Colonic mucosa (tissue), 4 donors: Measurements from ENCODE around the gene CEP41. TPM values are rescaled to one million over a fixed set of nuclear protein-coding genes. Genes with fewer than 3 reads are reported as not detected.

Experiments
- DNase-seq: peaks from one replicate; pipeline ENCODE4 v3.0.0-alpha.2; 2020
- H3K27ac ChIP-seq: fragments of 200-600 bp; one replicate; pipeline ENCODE4 v1.8.0; 2021
- H3K27me3 ChIP-seq: fragments of 200-600 bp; one replicate; pipeline ENCODE4 v1.8.0; 2021
- H3K36me3 ChIP-seq: fragments of 200-600 bp; one replicate; pipeline ENCODE4 v1.8.0; 2021
- H3K4me1 ChIP-seq: fragments of 200-600 bp; one replicate; pipeline ENCODE4 v1.8.0; 2021; ENCODE audit warnings: mild to moderate bottlenecking
- H3K4me3 ChIP-seq: fragments of 200-600 bp; one replicate; pipeline ENCODE4 v1.8.0; 2021
- H3K9ac ChIP-seq, 2 donors: one replicate each; pipeline ENCODE4 v1.7.0; 2013; ENCODE audit warnings: control low read depth in 2 of 2, low read depth in 2 of 2, low read length in 2 of 2
- H3K9me3 ChIP-seq: fragments of 200-600 bp; one replicate; pipeline ENCODE4 v1.8.0; 2021
- intact Hi-C: fragments of 100-400 bp; cut with DNase I; formaldehyde crosslinking; loops from one replicate; pipeline ENCODE4 v1.14.1; 2022
- total RNA-seq, 2 donors: library from RNA; stranded (reverse); fragmentation: NEBNext Ultra II Directional in 1 of 2; extraction: Animal tissue kit (Norgen Biotek cat#: 25700) in 1 of 2; gene quantifications; one replicate each; pipeline ENCODE4 v1.2.1, GENCODE V29; 2021
- TF ChIP-seq, protein P1 (sequence below): fragments of 200-600 bp; IDR thresholded peaks from one replicate; pipeline ENCODE4 v1.8.0; 2022; ENCODE audit warnings: antibody characterized with exemption, mild to moderate bottlenecking
- donor health status: healthy.
- donor health status: DM: no; HTN: no; CAD: no.
- donor health status: DM: no; HTN: no; CAD: no.

CEP41 gene
- total RNA-seq, 2 donors from 2014 or later, result 6.9 to 13.6 TPM

DNA sequence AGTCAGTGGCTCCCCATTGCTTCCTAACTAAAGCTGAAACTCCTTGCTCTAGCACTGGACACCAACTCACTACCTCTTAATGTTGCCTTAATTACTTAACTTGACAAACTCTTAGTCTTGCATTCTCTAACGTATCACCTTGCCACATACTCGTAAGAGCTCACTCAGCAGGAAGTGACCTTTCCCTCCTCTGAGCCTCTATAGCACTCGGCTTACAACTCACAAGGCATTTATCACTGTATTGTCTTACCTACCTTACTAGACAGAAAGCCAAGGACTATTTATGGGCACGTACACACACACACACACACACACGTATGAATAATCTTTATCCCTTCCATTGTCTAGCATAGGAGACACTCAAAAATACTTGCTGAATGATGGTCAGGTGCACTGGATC lies 21.2 kb downstream of the CEP41 start:
- intact Hi-C loops, result no loop called here
- H3K9me3 ChIP-seq, result no peaks in the 10 kb centered on the region
- no peak overlapping the region for H3K4me3 ChIP-seq
- H3K9ac ChIP-seq, result no peak overlapping the region
- H3K27me3 ChIP-seq, result no peaks in the 10 kb centered on the region
- no peaks in the 10 kb centered on the region for H3K36me3 ChIP-seq
- H3K27ac ChIP-seq, result no peak overlapping the region
- TF ChIP-seq, protein P1, sequence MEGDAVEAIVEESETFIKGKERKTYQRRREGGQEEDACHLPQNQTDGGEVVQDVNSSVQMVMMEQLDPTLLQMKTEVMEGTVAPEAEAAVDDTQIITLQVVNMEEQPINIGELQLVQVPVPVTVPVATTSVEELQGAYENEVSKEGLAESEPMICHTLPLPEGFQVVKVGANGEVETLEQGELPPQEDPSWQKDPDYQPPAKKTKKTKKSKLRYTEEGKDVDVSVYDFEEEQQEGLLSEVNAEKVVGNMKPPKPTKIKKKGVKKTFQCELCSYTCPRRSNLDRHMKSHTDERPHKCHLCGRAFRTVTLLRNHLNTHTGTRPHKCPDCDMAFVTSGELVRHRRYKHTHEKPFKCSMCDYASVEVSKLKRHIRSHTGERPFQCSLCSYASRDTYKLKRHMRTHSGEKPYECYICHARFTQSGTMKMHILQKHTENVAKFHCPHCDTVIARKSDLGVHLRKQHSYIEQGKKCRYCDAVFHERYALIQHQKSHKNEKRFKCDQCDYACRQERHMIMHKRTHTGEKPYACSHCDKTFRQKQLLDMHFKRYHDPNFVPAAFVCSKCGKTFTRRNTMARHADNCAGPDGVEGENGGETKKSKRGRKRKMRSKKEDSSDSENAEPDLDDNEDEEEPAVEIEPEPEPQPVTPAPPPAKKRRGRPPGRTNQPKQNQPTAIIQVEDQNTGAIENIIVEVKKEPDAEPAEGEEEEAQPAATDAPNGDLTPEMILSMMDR, result no peak
- no peak for DNase-seq
- H3K4me1 ChIP-seq, result no peaks in the 10 kb centered on the region

DNA sequence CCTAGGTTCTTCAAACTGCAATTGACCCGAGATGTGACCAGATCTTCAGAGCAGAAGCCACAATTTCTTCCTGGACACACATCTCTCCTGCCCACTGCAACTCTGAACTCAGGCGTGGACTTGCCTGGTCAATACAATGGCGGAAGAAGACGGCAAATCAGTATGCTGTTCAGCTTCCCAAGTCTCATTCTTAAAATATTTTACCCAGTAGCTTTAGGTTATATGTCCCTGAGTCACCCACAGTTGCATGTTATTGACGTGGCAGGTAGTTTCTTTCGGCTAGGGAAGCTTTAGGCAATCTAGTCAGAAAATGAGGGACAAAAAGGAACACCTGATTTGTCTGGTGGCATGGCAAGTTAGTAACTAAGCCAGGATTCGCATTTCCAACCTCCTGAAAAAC lies 22.5 kb downstream of the CEP41 start:
- no peak overlapping the region for H3K9ac ChIP-seq

DNA sequence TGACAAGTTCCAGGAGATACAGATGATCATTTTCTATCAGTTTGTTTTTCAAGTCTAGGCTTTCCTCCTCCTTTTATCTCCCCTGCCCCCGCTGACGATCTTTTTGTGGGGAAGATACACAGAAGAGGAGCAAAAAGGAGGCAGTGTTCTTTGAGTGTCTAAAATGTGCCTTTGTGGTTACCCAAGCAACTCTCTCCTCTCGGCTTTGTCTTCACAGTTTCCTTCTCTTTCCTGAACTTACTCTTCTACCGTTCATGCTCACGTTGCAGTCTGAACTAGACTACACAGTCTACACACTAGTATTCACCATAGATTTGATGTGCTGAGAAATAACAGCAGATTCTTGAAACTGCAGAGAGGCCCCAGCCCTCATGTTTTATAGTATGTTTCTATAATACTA lies 23.6 kb downstream of the CEP41 start:
- no peaks in the 10 kb centered on the region for H3K27me3 ChIP-seq
- no peak overlapping the region for H3K4me3 ChIP-seq
- intact Hi-C loops, result no loop called here
- no peaks in the 10 kb centered on the region for H3K9me3 ChIP-seq
- H3K4me1 ChIP-seq, result no peaks in the 10 kb centered on the region
- TF ChIP-seq, protein P1, result no peak
- H3K9ac ChIP-seq, result no peak overlapping the region
- H3K27ac ChIP-seq, result no peak overlapping the region
- DNase-seq, result no peak
- no peaks in the 10 kb centered on the region for H3K36me3 ChIP-seq

More for the DNA sequence above, 22.5 kb downstream of the CEP41 start:
- Histone ChIP-seq H3K27ac (no peak overlapping the region), H3K27me3 (no peaks in the 10 kb centered on the region), H3K4me1 (no peaks in the 10 kb centered on the region), H3K4me3 (no peak overlapping the region), H3K36me3 (no peaks in the 10 kb centered on the region), H3K9me3 (no peaks in the 10 kb centered on the region)
- intact Hi-C loops, result no loop called here
- no peak for DNase-seq
- TF ChIP-seq, protein P1, result no peak

DNA sequence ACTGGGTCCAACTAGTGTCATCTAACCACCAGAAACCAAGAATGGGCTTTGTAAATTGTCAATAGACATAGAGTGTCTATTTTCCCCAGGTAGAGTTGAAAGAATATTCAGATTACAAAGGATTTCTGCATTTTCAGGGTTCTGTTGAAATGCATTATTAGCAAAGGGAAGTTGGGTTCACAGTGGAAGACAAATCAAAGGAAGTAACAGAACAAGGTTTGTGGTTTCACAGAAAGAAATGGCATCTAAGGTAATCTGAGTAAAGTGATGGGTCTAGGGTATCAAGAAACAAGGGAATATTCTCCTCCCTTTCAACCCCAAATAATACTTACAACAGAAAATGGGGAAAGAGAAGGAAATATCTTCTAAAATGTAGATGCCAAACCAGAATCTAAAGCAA lies 25.8 kb downstream of the CEP41 start:
- H3K4me3 ChIP-seq, result no peak overlapping the region
- intact Hi-C loops, result no loop called here
- no peak overlapping the region for H3K9ac ChIP-seq
- DNase-seq, result no peak
- H3K9me3 ChIP-seq, result no peaks in the 10 kb centered on the region
- TF ChIP-seq, protein P1, result no peak
- no peak overlapping the region for H3K27ac ChIP-seq
- H3K36me3 ChIP-seq, result no peaks in the 10 kb centered on the region
- no peaks in the 10 kb centered on the region for H3K4me1 ChIP-seq
- H3K27me3 ChIP-seq, result no peaks in the 10 kb centered on the region

DNA sequence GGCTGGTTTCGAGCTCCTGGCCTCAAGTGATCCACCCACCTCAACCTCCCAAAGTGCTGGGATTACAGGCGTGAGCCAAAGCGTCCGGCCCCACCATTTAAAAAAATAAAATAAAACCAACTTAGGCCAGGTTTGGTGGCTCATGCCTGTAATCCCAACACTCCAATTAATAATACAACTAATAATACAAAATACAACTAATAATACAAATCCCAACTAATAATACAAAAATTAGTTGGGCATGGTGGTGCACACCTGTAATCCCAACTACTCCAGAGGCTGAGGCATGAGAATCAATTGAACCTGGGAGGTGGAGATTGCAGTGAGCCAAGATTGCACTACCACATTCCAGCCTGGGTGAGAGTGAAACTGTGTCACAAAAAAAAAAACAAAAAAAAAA lies 27.6 kb downstream of the CEP41 start:
- Histone ChIP-seq H3K36me3 (no peaks in the 10 kb centered on the region), H3K9me3 (no peaks in the 10 kb centered on the region), H3K27me3 (no peaks in the 10 kb centered on the region), H3K4me1 (no peaks in the 10 kb centered on the region), H3K9ac (no peak overlapping the region), H3K4me3 (no peak overlapping the region), H3K27ac (no peak overlapping the region)
- no peak for DNase-seq
- intact Hi-C loops, result no loop called here
- TF ChIP-seq, protein P1, result no peak
